Mesenchymal stem cell (in vitro differentiated cells and primary cell): ENCODE results near the gene COL6A1.
A peak's percentile ranks its signal among the peaks of the same experiment; 100 is the strongest.

Source experiments
- DNase-seq: peaks from one replicate; pipeline ENCODE4 v3.0.0-alpha.2; 2013
- H2AFZ ChIP-seq: one replicate; pipeline ENCODE4 v1.6.1; 2013; ENCODE audit warnings: low read depth, mild to moderate bottlenecking, control low read depth, inconsistent platforms, low read length, moderate library complexity
- H2AK5ac ChIP-seq: 2 replicates; pipeline ENCODE4 v1.6.1; 2013; ENCODE audit warnings: low read length, moderate library complexity, mild to moderate bottlenecking, inconsistent platforms; ENCODE audit not compliant: severe bottlenecking
- H2BK120ac ChIP-seq: one replicate; pipeline ENCODE4 v1.6.1; 2013; ENCODE audit warnings: low read depth, mild to moderate bottlenecking, inconsistent platforms, low read length, moderate library complexity
- H2BK12ac ChIP-seq, 2 experiments: one replicate each; pipeline ENCODE4 v1.6.1; 2013; ENCODE audit warnings: inconsistent platforms in 2 of 2, low read length in 2 of 2, mild to moderate bottlenecking in 2 of 2, moderate library complexity in 2 of 2, control low read depth in 1 of 2
- H2BK15ac ChIP-seq: one replicate; pipeline ENCODE4 v1.6.1; 2013; ENCODE audit warnings: mild to moderate bottlenecking, low read depth, inconsistent platforms; ENCODE audit not compliant: poor library complexity, severe bottlenecking
- H2BK5ac ChIP-seq: 2 replicates; pipeline ENCODE4 v1.6.1; 2013; ENCODE audit warnings: low read depth, mild to moderate bottlenecking, low read length, control low read depth, inconsistent platforms; ENCODE audit not compliant: poor library complexity, severe bottlenecking
- H3K14ac ChIP-seq, 2 experiments: one replicate each; pipeline ENCODE4 v1.6.1; 2013; ENCODE audit warnings: inconsistent platforms in 2 of 2, low read length in 2 of 2, control low read depth in 1 of 2, mild to moderate bottlenecking in 1 of 2, moderate library complexity in 1 of 2
- H3K18ac ChIP-seq, 2 experiments: one replicate each; pipeline ENCODE4 v1.6.1; 2013; ENCODE audit warnings: inconsistent platforms in 2 of 2, low read length in 2 of 2, control low read depth in 1 of 2, low read depth in 1 of 2, mild to moderate bottlenecking in 1 of 2
- H3K23ac ChIP-seq, 2 experiments: one replicate each; pipeline ENCODE4 v1.6.1; 2013; ENCODE audit warnings: inconsistent platforms in 2 of 2, low read length in 2 of 2, mild to moderate bottlenecking in 2 of 2, moderate library complexity in 2 of 2, control low read depth in 1 of 2
- H3K27ac ChIP-seq: 2 replicates; pipeline ENCODE4 v1.5.1; 2013; ENCODE audit warnings: mild to moderate bottlenecking, moderate library complexity, low read length, control low read depth, inconsistent platforms; ENCODE audit not compliant: poor library complexity, severe bottlenecking
- H3K27me3 ChIP-seq, 2 experiments: 2 replicates each; pipeline versions ENCODE4 v1.6.1 to v1.7.0; 2013; ENCODE audit warnings: low read length in 2 of 2, mild to moderate bottlenecking in 2 of 2, moderate library complexity in 2 of 2, control low read depth in 1 of 2, inconsistent platforms in 1 of 2; ENCODE audit not compliant: control insufficient read depth in 1 of 2, insufficient read depth in 1 of 2
- H3K36me3 ChIP-seq, 2 experiments: 2 replicates each; pipeline versions ENCODE4 v1.6.1 to v1.7.0; 2013; ENCODE audit warnings: low read length in 2 of 2, control low read depth in 1 of 2, inconsistent platforms in 1 of 2, low read depth in 1 of 2, mild to moderate bottlenecking in 1 of 2; ENCODE audit not compliant: insufficient read depth in 2 of 2, control insufficient read depth in 1 of 2
- H3K4ac ChIP-seq, 2 experiments: one replicate each; pipeline ENCODE4 v1.6.1; 2013; ENCODE audit warnings: inconsistent platforms in 2 of 2, low read length in 2 of 2, mild to moderate bottlenecking in 2 of 2, moderate library complexity in 2 of 2, control low read depth in 1 of 2, low read depth in 1 of 2
- H3K4me1 ChIP-seq: 2 replicates; pipeline ENCODE4 v1.6.1; 2013; ENCODE audit warnings: low read depth, low read length, control low read depth; ENCODE audit not compliant: control insufficient read depth, insufficient read depth
- H3K4me2 ChIP-seq: 2 replicates; pipeline ENCODE4 v1.6.1; 2013; ENCODE audit warnings: low read length, mild to moderate bottlenecking, inconsistent platforms; ENCODE audit not compliant: poor library complexity, severe bottlenecking
- H3K4me3 ChIP-seq, 2 experiments: 2 replicates each; pipeline versions ENCODE4 v1.5.1 to v1.7.0; 2013; ENCODE audit warnings: low read length in 2 of 2, mild to moderate bottlenecking in 2 of 2, control low read depth in 1 of 2, low read depth in 1 of 2; ENCODE audit not compliant: insufficient read depth in 1 of 2
- H3K79me1 ChIP-seq: replicated peaks from 2 replicates; pipeline ENCODE4 v1.6.1; 2013; ENCODE audit warnings: mild to moderate bottlenecking, control low read depth, low read length, inconsistent platforms; ENCODE audit not compliant: poor library complexity, severe bottlenecking
- H3K9ac ChIP-seq: 2 replicates; pipeline ENCODE4 v1.7.0; 2013; ENCODE audit warnings: mild to moderate bottlenecking, low read length, moderate library complexity
- H3K9me3 ChIP-seq: 2 replicates; pipeline ENCODE4 v1.7.0; 2013; ENCODE audit warnings: mild to moderate bottlenecking, low read length; ENCODE audit not compliant: control insufficient read depth
- H4K8ac ChIP-seq: one replicate; pipeline ENCODE4 v1.6.1; 2013; ENCODE audit warnings: inconsistent platforms, mild to moderate bottlenecking, low read length, moderate library complexity
- H4K91ac ChIP-seq: one replicate; pipeline ENCODE4 v1.6.1; 2013; ENCODE audit warnings: mild to moderate bottlenecking, low read length, inconsistent platforms
- WGBS: methylation state at CpG from one replicate; pipeline ENCODE4 v1.1.7; 2013; ENCODE audit warnings: mixed read lengths; 5-methylcytosine and 5-hydroxymethylcytosine counted together

Gene COL6A1

GRCh38 chr21:45989355-45990048 lies 7.9 kb downstream of the COL6A1 start:
- H4K8ac ChIP-seq: peak overlapping the region; percentile 12
- H3K79me1 ChIP-seq: peaks cover 37% of the 10 kb centered on the region
- no peak overlapping the region for H4K91ac ChIP-seq
- peak overlapping the region in 1 of 2 experiments; percentile 37 for H3K4me3 ChIP-seq
- H3K14ac ChIP-seq: no peak overlapping the region
- no peak overlapping the region for H2AK5ac ChIP-seq
- H3K27me3 ChIP-seq: no peaks in the 10 kb centered on the region
- H2BK120ac ChIP-seq: no peak overlapping the region
- H3K27ac ChIP-seq: no peak overlapping the region
- no peak overlapping the region for H3K18ac ChIP-seq
- no peak for DNase-seq
- H3K9ac ChIP-seq: peak overlapping the region; percentile 87
- no peak overlapping the region for H2BK15ac ChIP-seq
- no peak overlapping the region for H3K23ac ChIP-seq
- H3K4ac ChIP-seq: no peak overlapping the region
- no peak overlapping the region for H3K4me2 ChIP-seq
- WGBS: 93% methylated on average over 24 of the region's 32 CpGs
- H2BK12ac ChIP-seq: no peak overlapping the region
- peaks cover 11% of the 10 kb centered on the region for H3K4me1 ChIP-seq
- no peaks in the 10 kb centered on the region for H3K9me3 ChIP-seq
- no peak overlapping the region for H2AFZ ChIP-seq
- peaks cover 88 to 89% of the 10 kb centered on the region in 2 experiments for H3K36me3 ChIP-seq
- H2BK5ac ChIP-seq: no peak overlapping the region

GRCh38 chr21:45990049-45990711 lies 8.6 kb downstream of the COL6A1 start:
- no peak overlapping the region for H2BK5ac ChIP-seq
- H4K8ac ChIP-seq: no peak overlapping the region
- no peak overlapping the region for H3K27ac ChIP-seq
- no peak overlapping the region for H3K23ac ChIP-seq
- peak overlapping the region; percentile 6 for H4K91ac ChIP-seq
- WGBS: 87% methylated on average over 29 of the region's 30 CpGs
- H3K36me3 ChIP-seq: peaks cover 88 to 94% of the 10 kb centered on the region in 2 experiments
- no peak for DNase-seq
- no peak overlapping the region for H3K4ac ChIP-seq
- no peak overlapping the region for H2BK120ac ChIP-seq
- H2BK15ac ChIP-seq: no peak overlapping the region
- H3K79me1 ChIP-seq: peaks cover 38% of the 10 kb centered on the region
- H3K14ac ChIP-seq: peak overlapping the region in 1 of 2 experiments; percentile 73
- no peaks in the 10 kb centered on the region for H3K9me3 ChIP-seq
- peak overlapping the region; percentile 87 for H3K9ac ChIP-seq
- no peak overlapping the region for H2AK5ac ChIP-seq
- H3K18ac ChIP-seq: peak overlapping the region in 1 of 2 experiments; percentile 14
- H3K4me2 ChIP-seq: no peak overlapping the region
- peaks cover 17% of the 10 kb centered on the region for H3K4me1 ChIP-seq
- H3K27me3 ChIP-seq: no peaks in the 10 kb centered on the region
- no peak overlapping the region for H2AFZ ChIP-seq
- no peak overlapping the region for H2BK12ac ChIP-seq
- H3K4me3 ChIP-seq: peak overlapping the region in 1 of 2 experiments; percentile 60

GRCh38 chr21:45990741-45991605 lies 9.4 kb downstream of the COL6A1 start:
- no peak overlapping the region for H4K91ac ChIP-seq
- H3K9ac ChIP-seq: peak overlapping the region; percentile 87
- H3K27me3 ChIP-seq: no peaks in the 10 kb centered on the region
- peaks cover 88 to 94% of the 10 kb centered on the region in 2 experiments for H3K36me3 ChIP-seq
- H2BK5ac ChIP-seq: no peak overlapping the region
- H3K4me2 ChIP-seq: no peak overlapping the region
- 95% methylated on average over 33 of the region's 45 CpGs for WGBS
- H3K23ac ChIP-seq: no peak overlapping the region
- H3K18ac ChIP-seq: no peak overlapping the region
- peaks cover 38% of the 10 kb centered on the region for H3K79me1 ChIP-seq
- H2BK12ac ChIP-seq: no peak overlapping the region
- H2BK15ac ChIP-seq: peak overlapping the region; percentile 60
- H4K8ac ChIP-seq: no peak overlapping the region
- DNase-seq: no peak
- no peak overlapping the region for H2AK5ac ChIP-seq
- H3K27ac ChIP-seq: no peak overlapping the region
- H3K14ac ChIP-seq: no peak overlapping the region
- H2AFZ ChIP-seq: no peak overlapping the region
- peak overlapping the region in 1 of 2 experiments; percentile 60 for H3K4me3 ChIP-seq
- H3K4me1 ChIP-seq: peaks cover 25% of the 10 kb centered on the region
- H3K4ac ChIP-seq: no peak overlapping the region
- H2BK120ac ChIP-seq: no peak overlapping the region
- H3K9me3 ChIP-seq: no peaks in the 10 kb centered on the region
